Loucy (cell line): ENCODE measurements around the gene MAD2L1BP.

Experiments used
- EZH2phosphoT487 ChIP-seq: fragments of 200-600 bp; IDR thresholded peaks from 2 replicates; pipeline ENCODE4 v1.6.1; 2018; ENCODE audit warnings: antibody characterized with exemption, mild to moderate bottlenecking, moderate library complexity, borderline replicate concordance
- TF ChIP-seq, protein P1 (sequence below): fragments of 200-600 bp; sonication (generic); conservative IDR thresholded peaks from 2 replicates; pipeline ENCODE4 v1.5.1; 2014; ENCODE audit warnings: mild to moderate bottlenecking, antibody characterized with exemption, low read length

- TF ChIP-seq, protein P1, sequence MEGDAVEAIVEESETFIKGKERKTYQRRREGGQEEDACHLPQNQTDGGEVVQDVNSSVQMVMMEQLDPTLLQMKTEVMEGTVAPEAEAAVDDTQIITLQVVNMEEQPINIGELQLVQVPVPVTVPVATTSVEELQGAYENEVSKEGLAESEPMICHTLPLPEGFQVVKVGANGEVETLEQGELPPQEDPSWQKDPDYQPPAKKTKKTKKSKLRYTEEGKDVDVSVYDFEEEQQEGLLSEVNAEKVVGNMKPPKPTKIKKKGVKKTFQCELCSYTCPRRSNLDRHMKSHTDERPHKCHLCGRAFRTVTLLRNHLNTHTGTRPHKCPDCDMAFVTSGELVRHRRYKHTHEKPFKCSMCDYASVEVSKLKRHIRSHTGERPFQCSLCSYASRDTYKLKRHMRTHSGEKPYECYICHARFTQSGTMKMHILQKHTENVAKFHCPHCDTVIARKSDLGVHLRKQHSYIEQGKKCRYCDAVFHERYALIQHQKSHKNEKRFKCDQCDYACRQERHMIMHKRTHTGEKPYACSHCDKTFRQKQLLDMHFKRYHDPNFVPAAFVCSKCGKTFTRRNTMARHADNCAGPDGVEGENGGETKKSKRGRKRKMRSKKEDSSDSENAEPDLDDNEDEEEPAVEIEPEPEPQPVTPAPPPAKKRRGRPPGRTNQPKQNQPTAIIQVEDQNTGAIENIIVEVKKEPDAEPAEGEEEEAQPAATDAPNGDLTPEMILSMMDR: peak; percentile 57
- TF ChIP-seq EZH2phosphoT487: no peak
These were observed 32.8 kb downstream of the MAD2L1BP start for GRCh38 chr6:43668151-43669028.
